ENCODE results near the gene BTBD1.
"Not testable (repeated sequence)": the region's sequence is repeated elsewhere in the genome, so short reads cannot be mapped to it uniquely, and the experiment has no call there.

BTBD1 gene

DNA sequence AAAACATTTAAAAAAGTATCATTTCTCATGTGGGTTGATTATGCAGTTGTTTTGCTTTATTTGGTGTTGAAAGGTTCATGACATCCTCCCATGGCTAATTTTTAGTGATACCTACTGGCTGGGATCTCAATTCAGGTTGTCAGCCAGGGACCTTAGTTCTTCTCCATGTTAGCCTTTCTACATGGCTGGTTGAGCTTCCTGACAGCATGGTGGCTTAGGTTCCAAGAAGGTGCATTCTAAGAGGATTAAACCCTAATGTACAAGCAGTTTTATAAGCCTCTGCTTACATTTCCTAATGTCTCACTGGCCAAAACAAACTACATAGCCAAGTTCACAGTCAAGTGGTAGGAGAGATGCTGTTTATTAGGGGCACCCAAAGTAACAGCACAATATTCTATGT is 31.0 kb upstream of the BTBD1 start:
- FAIRE-seq, result no peak
- DNase-seq (ENCODE audit: extremely low spot score, insufficient read length, low read depth), result no peak

DNA sequence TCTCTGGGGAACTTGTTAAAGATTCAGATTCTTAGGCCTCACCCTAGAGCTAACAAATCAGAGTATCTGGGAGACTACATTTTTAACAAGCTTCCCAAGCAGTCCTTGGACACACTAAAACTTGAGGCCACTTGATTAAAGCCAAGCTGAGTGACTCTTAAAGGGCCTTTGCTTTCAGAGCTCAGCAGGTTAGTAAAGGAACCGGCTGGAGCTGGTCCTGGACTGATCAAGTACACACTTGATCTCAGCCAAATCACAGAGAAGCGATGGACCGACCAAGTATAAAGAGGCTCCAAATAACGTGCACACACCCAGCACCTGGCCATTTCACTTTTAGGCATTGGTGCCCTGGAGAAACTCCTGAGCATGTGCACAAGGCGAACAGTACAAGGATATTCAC is 27.5 kb upstream of the BTBD1 start:
- no peak for FAIRE-seq
- DNase-seq (ENCODE audit: extremely low spot score, insufficient read length, low read depth), result no peak

DNA sequence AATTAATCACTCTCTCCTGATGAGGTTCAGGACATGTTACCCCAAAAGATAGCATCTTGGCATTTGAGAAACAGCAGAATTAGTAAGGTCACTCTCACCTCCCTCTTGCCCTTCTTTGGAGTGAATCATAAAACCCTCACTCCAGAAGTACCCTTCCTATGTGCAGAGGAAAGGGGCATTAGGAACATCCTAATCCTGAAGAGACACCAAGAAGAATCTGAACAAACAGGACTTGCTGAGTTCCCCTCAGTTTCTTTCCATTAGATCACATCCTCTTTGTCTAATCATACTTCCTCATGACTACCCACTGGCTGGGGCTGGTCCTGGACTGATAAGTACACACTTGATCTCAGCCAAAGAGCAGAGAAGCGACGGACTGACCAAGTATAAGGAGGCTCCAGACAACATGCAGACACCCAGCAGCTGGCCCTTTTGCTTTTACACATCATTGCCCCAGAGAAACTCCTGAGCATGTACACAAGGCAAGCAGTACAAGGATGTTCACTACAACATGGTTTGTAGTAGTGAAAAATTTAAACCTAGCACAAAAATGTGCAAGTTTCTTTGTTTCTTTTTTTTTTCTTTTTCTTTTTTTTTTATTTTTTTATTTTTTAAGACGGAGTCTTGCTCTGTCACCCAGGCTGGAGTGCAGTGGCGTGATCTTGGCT is 25.4 kb upstream of the BTBD1 start:
- DNase-seq (ENCODE audit: extremely low spot score, insufficient read length, low read depth) (no peak), FAIRE-seq (peak; percentile 69)

DNA sequence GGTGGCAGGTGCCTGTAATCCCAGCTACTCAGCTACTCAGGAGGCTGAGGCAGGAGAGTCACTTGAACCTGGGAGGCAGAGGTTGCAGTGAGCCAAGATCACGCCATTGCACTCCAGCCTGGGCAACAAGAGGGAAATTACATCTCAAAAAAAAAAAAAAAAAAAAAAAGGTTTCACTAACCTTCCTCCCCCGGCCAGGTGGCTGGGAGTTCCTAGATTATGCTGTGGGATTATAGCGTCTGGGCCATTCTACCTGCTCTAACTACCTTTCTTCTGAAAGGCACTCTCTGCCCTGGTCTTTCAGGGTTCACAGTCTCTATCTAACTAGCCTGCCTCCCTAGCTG is 24.9 kb upstream of the BTBD1 start:
- DNase-seq (ENCODE audit: extremely low spot score, insufficient read length, low read depth); FAIRE-seq: not testable (repeated sequence)

DNA sequence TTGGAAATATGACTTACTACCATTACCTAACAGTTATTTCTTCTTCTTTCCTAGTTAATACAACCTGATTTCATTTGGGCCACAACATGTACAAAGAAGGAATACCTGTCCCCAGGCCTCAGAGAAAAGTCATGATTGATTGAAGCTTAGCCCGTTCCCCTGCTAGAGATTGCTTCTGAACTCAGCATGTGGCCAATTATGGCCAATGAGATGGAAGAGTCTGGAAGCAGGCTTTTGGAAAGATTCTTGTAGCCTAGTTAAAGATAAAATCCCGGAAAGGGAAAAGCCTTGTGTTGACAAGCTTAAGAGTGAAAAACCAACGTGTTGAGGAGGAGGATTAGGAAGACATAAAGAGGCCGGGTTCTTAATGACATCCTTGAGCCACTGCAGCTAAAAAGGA is 23.4 kb upstream of the BTBD1 start:
- no peak for DNase-seq (ENCODE audit: extremely low spot score, insufficient read length, low read depth)
- FAIRE-seq, result no peak

DNA sequence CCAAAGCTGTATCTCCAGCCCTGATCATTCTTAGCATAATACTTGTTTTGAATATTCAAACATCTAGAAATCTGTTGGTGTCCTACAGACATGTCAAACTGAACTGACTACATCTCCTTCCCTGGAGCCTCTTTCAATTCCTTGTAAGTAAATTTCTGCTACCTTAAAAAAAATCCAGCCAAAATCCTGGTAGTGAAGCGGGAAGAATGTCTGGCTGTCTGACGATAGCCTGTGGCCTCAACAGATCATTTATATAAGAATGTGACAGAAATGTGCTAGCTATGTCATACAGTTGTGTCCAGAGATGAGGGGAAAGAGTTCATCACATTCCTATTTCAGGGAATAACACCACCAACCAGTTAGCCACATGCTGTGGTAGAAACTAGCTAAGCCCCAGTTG is 21.8 kb upstream of the BTBD1 start:
- DNase-seq (ENCODE audit: extremely low spot score, insufficient read length, low read depth) (no peak), FAIRE-seq (no peak)

DNA sequence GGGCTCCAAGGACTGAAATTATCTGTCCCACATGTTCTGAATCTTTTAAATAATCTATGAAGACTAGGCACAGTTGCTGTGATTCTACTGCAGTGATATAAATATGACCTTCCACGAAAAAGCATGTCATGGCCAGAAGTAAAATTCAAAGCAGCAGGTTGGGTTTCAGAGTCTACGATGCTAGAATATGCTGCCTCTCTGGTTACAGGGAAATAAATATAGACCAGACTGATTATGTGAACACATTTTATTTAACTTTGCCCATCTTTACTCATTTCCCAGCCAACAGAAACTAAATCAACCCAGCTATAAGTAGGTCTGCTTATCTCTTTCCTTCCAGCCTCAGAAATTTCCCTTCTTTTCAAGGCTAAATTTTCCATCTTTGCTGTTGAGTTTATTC is 20.5 kb upstream of the BTBD1 start:
- DNase-seq (ENCODE audit: extremely low spot score, insufficient read length, low read depth) (no peak), FAIRE-seq (no peak)

DNA sequence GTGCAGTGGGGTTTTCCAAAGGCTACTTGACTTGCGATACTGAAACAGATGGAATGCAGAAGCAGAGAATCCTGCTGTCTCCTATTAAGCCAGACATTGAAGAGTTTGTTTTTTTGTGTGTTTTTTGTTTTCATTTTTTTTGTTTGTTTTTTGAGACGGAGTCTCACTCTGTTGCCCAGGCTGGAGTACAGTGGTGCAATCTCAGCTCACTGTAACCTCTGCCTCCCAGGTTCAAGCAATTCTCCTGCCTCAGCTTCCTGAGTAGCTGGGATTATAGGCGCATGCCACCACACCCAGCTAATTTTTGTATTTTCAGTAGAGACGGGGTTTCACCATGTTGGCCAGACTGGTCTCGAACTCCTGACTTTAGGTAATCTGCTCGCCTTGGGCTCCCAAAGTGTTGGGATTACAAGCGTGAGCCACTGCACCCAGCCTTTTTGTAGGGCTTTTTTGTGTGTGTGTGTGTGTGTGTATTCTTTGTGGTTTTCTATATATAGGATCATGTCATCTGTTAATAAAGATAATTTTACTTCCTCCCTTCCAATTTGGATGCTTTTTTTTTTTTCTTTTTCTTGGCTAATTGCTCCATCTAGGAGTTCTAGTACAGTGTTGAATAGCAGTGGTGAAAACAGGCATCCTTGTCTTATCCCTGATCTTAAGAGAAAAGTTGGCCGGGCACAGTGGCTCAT is 19.0 kb upstream of the BTBD1 start:
- not testable (repeated sequence) for FAIRE-seq; DNase-seq (ENCODE audit: extremely low spot score, insufficient read length, low read depth)

DNA sequence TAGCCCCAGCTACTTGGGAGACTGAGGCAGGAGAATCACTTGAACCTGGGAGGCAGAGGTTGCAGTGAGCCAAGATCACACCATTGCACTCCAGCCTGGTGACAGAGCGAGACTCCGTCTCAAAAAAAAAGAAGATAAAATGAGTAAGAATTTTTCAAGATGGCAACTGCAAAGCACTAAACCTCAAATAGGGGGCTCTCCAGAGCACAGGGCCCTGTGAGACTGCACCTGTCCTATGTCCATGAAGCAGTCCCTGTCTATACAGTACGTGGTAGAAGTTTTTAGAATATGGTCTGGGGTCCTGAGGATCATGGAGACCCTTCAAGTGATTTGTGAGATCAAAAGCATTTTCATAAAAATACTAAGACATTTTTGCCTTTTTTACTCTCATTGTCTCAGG is 18.4 kb upstream of the BTBD1 start:
- not testable (repeated sequence) for DNase-seq (ENCODE audit: extremely low spot score, insufficient read length, low read depth); FAIRE-seq

DNA sequence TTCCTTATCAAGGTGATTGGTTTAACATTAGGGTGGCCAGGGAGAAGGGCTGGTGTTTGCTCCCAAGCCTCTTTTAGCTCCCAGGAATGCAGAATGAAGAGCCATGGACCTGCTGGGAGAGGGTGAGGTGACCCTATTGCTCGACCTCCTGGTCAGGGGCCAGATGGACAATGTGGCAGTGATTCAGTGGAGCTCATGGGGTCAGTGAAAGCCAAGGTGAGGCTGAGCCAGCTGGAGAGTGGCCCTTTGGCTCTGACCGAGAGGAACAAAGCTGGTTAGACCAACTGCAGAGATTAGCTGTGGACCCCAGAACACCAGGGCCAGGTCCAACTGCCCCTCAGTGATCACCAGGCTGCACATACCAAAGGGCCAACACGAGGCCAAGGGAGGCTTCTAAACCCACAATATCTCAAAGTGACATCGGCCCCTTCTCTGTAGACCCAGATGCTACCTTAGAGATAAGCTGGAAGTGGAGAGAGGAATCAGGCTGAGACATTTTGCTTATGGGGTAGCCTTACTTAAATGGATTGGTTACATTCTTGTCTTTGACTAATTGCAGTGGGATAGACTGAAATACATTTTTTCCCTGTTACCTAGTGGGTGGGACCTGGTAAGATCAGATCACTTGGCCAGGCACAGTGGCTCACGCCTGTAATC is 15.8 kb upstream of the BTBD1 start:
- no peak for DNase-seq (ENCODE audit: extremely low spot score, insufficient read length, low read depth)
- no peak for FAIRE-seq

DNA sequence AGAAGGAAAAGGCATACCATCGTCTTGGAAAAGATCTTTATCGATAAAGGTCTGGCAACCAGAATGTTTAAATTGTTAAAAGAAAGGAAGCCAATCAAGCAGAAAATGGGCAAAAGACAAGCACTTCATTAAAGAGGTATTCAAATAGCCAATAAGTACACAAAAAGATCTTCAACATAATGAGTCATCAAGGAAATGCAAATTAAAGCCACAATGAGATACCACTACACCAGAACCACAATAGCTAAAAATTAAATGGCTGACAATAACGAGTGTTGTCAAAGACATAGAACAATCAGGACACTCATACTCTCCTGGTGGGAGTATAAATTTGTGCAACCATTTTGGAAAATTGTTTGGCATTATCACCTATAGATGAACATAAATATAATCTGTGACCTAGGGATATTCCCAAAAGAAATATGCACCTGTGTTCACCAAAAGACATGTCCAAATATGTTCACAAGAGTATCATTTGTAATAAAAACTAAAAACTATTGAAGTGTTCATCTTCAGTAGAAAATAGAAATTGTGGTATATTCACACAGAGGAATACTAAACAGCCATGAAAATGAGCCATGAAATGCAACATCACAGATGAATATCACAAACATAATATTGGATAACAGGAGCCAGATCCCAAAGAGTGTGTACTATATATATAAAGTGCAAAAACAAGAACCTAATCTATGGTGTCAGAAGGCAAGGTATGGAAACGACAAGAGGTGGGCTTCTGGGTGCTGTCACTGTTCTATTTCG is 14.4 kb upstream of the BTBD1 start:
- peak; percentile 54 for FAIRE-seq
- DNase-seq (ENCODE audit: extremely low spot score, insufficient read length, low read depth), result no peak

DNA sequence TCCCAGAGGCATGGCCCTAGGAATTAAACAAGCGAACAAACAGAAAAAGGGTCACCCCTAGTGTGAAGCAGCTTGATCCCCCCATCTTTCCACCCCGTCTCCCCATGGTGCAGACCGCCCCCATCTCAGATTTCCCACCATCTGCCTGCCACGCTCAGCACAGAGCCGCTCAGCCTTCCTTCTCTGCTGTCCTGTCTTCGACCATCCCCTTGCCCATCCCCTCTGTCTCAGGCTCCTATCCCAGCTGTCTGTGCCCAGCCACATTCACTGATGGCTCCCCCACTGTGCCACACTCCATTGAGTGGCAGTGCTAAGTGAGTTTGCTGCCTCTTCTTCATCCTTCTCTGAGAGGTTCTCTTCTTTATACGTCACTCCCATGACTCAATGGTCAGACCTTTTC is 11.7 kb upstream of the BTBD1 start:
- no peak for DNase-seq (ENCODE audit: extremely low spot score, insufficient read length, low read depth)
- FAIRE-seq, result no peak

DNA sequence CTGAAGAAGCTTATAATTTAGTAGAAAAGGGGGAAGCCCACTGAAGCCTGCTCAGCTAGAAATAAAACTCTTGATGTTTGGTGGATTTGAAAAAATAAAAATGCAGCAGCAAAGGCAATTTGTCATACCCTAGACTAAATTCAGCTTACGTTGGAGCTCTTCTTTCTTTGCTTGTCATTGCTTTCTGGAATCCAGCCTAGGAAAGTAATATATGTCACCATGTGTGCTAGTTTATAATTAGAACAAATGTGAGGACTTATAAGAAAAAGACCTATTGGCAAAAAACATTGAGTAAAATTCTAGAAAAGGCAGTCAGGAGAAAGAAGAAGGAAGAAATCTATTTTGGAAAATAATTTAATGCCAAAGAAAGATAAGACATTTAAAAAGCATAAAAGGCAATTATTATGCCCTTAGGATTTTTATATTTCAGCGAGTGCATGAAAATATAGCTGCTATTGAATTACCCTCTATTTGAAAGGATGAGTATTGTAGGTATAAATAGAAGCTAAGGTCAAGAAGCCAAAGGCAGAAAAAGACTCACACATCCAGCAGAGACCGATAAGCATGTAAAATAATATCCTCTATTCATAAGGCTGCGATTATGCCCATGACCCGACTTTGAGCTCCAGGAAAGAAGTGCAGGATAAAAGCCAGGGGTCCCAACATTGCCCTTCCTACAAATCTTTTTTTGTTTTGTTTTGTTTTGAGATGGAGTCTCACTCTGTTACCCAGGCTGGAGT is 10.6 kb upstream of the BTBD1 start:
- no peak for FAIRE-seq
- DNase-seq (ENCODE audit: extremely low spot score, insufficient read length, low read depth), result no peak

DNA sequence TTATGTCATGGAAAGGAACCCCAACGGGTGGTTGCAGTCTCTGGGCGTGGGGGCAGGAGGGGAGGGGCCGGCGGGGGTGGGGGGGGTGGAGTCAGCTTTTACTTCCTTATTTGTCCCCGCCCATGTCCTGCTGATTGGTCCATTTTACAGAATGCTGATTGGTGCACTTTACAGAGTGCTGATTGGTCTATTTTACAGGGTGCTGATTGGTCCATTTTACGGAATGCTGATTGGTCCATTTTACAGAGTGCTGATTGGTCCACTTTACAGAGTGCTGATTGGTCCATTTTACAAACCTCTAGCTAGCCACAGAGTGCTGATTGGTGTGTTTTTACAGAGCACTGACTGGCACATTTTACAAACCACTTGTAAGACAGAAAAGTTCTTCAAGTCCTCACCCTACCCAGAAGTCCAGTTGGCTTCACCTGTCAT is 2.2 kb upstream of the BTBD1 start:
- DNase-seq (ENCODE audit: extremely low spot score, insufficient read length, low read depth); FAIRE-seq: not testable (repeated sequence)

DNA sequence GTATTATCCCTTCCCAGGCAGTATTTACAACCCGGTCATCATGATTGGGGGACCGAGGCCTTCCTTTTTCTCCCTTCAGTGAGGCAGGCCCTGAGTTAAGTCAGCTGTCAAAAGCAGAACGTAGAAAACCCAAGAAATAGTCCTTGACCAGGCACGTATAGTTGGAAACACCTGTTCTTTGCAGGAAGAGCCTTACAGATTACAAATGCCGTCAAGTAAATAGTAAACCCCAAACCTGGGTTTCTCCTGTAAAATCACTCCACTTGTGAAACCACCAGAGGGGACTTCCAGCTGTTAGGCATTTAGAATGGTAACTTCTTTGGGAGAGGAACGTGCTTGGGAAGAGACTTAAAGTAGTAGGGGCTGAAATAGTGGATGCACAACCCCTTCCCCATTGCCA is 1.0 kb upstream of the BTBD1 start:
- no peak for DNase-seq (ENCODE audit: extremely low spot score, insufficient read length, low read depth)
- FAIRE-seq, result no peak

DNA sequence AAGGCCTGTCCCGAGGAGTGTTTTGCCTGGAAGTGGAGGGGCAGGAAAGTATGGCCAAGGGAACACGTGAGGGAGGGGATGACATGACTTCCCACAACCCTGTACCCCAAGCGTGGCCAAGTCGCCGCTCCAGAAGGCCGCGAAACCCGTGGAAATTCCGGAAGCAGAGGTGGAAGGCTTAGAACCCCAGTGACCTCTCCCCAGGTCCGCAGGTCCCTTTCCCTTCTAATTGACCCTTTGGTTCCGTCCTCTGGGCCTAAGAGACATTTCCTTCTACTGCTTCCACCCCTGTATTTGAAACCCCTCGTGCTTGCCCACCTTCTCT is 548 bp upstream of the BTBD1 start:
- FAIRE-seq (no peak), DNase-seq (ENCODE audit: extremely low spot score, insufficient read length, low read depth) (no peak)

DNA sequence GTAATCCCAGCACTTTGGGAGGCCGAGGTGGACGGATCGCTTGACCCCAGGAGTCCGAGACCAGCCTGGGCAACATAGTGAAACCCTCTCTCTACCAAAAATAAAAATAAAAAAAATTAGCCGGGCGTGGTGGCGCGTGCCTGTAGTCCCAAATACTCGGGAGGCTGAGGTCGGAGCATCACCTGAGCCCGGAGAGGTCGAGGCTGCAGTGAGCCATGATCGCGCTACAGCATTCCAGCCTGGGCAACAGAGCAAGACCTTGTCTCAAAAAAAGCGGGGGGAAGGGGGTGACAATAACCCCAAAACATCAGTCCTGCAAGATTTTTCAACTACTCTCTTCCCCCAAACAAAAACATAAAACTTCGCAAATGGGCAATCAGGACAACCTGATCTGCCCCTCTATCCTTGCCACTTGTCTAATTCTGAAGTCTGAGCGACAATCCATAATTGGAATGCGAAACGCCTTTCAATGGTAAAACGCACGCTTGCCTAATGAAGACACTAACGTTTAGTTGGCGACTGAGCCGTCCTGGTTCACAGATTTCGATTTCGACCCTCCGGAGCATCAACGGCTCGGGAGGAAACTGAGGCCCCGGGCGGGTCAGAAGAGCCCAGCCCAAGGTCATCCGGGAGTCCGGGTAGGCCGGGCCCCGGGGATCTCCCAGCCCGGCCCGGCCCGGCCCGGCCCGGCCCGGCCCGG is 868 bp downstream of the BTBD1 start:
- FAIRE-seq, result no peak

DNA sequence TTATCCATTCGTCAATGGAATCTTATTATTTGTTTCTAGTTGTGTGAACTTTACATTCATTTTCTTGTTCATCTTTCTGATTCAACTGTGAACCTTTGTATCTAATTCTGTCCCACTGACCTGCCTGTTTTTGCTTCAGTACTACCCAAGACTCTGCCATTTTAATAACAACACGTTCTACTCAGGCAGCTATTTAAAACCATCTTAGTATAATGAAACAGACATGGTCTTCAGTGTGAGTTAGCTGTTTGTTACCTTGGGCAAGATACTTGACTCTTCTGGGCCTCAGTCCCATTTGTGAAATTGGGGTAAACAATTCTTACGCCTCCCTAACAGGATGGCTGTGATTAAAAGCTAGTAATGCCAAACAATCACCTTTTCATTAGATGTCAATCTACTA is 1.6 kb downstream of the BTBD1 start:
- DNase-seq (ENCODE audit: extremely low spot score, insufficient read length, low read depth) (no peak), FAIRE-seq (no peak)

More for the DNA sequence above, 868 bp downstream of the BTBD1 start:
- no peak for DNase-seq (ENCODE audit: extremely low spot score, insufficient read length, low read depth)

DNA sequence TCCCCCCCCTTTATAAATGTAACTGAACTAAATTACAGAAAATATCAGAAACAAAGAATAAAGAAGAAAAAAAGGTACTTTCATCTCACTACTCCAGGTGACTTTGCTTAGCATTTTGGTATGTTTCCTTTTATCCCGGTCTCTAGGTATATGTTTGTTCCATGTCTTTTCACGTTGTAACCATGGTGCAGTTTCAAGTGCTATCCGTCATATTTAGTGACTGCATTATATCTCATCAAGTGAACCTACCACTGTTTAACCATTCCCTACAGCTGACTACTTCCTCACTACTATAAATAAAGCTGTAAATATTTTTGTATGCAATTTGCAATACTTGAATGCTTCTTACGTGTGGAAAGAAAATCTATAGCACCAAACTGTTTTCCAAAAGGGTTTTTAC is 2.2 kb downstream of the BTBD1 start:
- FAIRE-seq (no peak), DNase-seq (ENCODE audit: extremely low spot score, insufficient read length, low read depth) (no peak)

DNA sequence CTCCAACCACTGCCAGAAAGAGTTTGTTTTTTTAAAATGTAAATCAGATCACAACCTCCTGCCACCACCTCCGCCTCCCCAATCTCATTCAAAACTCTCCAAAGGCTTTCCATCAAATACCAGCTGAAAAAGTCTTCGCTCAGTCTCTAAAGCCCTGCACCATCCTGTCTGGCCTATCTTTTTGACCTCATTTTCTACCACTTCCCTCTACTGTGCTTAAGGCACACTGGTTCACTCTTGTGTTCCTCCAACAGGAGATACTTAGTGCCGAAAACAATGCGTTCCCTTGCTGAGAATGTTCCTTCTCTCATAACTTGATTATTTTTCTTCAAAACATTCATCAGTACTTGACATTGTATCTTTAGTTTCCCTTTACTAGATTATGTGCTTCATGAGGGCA is 3.5 kb downstream of the BTBD1 start:
- no peak for FAIRE-seq
- DNase-seq (ENCODE audit: extremely low spot score, insufficient read length, low read depth), result no peak
